Esophagus (tissue), 2 donors: ENCODE data around the gene LYVE1. TPM values are rescaled to one million over a fixed set of nuclear protein-coding genes. Genes with fewer than 3 reads are reported as not detected.

ENCODE experiments used
- H3K27ac ChIP-seq, 2 donors: one replicate each; pipeline ENCODE4 v1.5.1; 2013; ENCODE audit warnings: low read depth in 2 of 2, mild to moderate bottlenecking in 2 of 2, inconsistent platforms in 1 of 2, low read length in 1 of 2, moderate library complexity in 1 of 2
- H3K27me3 ChIP-seq, 2 donors: one replicate each; pipeline ENCODE4 v1.6.1; 2013; ENCODE audit warnings: low read length in 2 of 2, control low read depth in 1 of 2, mild to moderate bottlenecking in 1 of 2; ENCODE audit not compliant: insufficient read depth in 2 of 2, control insufficient read depth in 1 of 2
- H3K36me3 ChIP-seq, 2 donors: one replicate each; pipeline ENCODE4 v1.6.1; 2013; ENCODE audit warnings: low read length in 1 of 2; ENCODE audit not compliant: control insufficient read depth in 2 of 2, insufficient read depth in 2 of 2
- H3K4me1 ChIP-seq, 2 donors: one replicate each; pipeline ENCODE4 v1.6.1; 2013; ENCODE audit warnings: low read length in 1 of 2; ENCODE audit not compliant: control insufficient read depth in 2 of 2, insufficient read depth in 2 of 2
- H3K4me3 ChIP-seq, 2 donors: one replicate each; pipeline ENCODE4 v1.5.1; 2013; ENCODE audit warnings: low read length in 2 of 2, mild to moderate bottlenecking in 2 of 2, low read depth in 1 of 2, moderate library complexity in 1 of 2
- H3K9me3 ChIP-seq, 2 donors: one replicate each; pipeline ENCODE4 v1.6.1; 2013; ENCODE audit warnings: mild to moderate bottlenecking in 2 of 2, low read depth in 1 of 2, low read length in 1 of 2, moderate library complexity in 1 of 2; ENCODE audit not compliant: control insufficient read depth in 2 of 2, insufficient read depth in 1 of 2
- WGBS, 2 donors: extraction: QIAGEN DNeasy Blood & Tissue Kit; methylation state at CpG; one replicate each; pipeline ENCODE4 v1.1.7; 2013; 5-methylcytosine and 5-hydroxymethylcytosine counted together
- polyA plus RNA-seq, 2 donors: library from polyadenylated mRNA; stranded (reverse); fragments of 200-250 nt; gene quantifications; one replicate each; pipeline ENCODE4 v1.2.3, GENCODE V29; 2013
- donor health status: healthy with polysubstance abuse.
- donor health status: Bipolar disorder and iron deficiency.

Gene LYVE1
- polyA plus RNA-seq, 2 donors, result 4.1 to 6.2 TPM

DNA sequence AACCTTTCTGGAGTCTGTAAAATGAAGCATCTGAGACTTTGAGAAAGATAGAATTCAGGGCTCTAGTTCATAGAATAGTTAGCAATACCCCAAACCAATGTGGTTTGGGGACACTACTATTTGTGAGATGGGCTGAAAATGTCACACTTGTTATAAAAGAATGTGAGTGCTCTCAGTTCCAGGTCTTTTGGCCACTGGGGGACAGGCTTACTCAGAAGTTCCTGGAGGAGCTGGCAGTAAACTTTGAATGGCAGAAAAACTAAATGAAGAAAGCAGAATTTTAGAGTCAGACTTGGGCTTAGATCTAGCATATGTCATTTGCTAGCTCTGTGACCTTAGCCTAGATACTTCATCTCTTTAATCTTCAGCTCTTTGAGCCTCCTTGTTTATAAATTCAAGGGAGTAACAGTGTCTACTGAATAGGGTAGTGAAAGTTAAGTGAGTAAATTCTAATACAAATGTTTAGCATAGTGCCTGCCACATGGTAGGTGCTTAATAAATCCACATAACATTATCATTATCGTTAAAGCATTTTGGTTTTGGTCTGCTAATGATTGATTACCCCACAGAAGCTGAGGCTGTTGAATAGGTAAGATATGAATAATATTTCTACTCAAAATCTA, 3.7 kb downstream of the LYVE1 start:
- H3K36me3 ChIP-seq, result no peaks in the 10 kb centered on the region
- H3K27me3 ChIP-seq, result no peaks in the 10 kb centered on the region
- H3K4me3 ChIP-seq, result no peak overlapping the region
- no peaks in the 10 kb centered on the region for H3K9me3 ChIP-seq
- WGBS, 2 donors, result 66 to 70% methylated on average over 1 of the region's 1 CpG
- H3K4me1 ChIP-seq, result no peaks in the 10 kb centered on the region
- H3K27ac ChIP-seq, result no peak overlapping the region

DNA sequence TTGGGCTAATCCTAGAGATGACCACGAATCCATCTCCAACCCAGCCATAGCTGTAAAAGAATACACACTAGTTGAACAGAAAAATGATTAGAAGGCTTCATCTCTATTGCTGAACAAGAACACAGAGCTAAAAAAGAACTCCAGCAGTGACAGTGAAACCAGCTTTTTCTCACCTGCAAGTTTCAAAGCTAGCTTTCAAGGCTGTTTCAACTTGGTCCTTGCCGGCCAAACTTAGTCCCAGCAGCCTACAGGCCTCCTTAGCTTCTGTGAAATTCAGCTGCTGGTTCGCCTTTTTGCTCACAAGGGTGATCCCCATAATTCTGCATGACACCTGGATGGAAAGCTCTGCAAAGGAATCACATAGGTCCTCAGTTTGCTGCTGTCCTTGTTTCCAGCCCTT, 4.4 kb downstream of the LYVE1 start:
- Histone ChIP-seq H3K4me3 (no peak overlapping the region), H3K36me3 (no peaks in the 10 kb centered on the region), H3K9me3 (no peaks in the 10 kb centered on the region), H3K4me1 (no peaks in the 10 kb centered on the region), H3K27ac (no peak overlapping the region), H3K27me3 (no peaks in the 10 kb centered on the region)
- WGBS, 2 donors, result 73 to 87% methylated on average over 3 of the region's 3 CpGs

DNA sequence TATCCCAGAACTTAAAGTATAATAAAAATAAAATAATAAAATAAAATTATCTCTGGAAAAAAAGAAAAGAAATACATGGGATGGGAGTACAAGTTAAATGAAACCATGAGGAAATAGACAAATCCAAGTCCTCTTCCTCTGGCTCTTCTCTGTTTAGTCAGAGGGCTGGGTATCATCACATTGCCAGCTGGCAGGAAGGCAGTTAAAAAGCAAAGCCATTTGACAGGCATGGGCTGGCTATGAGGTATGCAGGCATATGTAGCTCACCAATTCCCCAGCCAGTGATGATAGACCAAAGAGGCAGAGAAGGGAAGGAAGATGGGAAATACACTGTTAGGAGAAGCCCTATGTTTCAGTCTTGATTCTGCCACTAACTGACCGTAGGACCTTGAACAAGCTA, 6.5 kb downstream of the LYVE1 start:
- Histone ChIP-seq H3K9me3 (no peaks in the 10 kb centered on the region), H3K27ac (peak overlapping the region in 1 of 2 donors; percentile 22), H3K4me1 (no peaks in the 10 kb centered on the region), H3K27me3 (no peaks in the 10 kb centered on the region), H3K4me3 (no peak overlapping the region), H3K36me3 (no peaks in the 10 kb centered on the region)
- 92 to 95% methylated on average over 1 of the region's 1 CpG for WGBS, 2 donors

DNA sequence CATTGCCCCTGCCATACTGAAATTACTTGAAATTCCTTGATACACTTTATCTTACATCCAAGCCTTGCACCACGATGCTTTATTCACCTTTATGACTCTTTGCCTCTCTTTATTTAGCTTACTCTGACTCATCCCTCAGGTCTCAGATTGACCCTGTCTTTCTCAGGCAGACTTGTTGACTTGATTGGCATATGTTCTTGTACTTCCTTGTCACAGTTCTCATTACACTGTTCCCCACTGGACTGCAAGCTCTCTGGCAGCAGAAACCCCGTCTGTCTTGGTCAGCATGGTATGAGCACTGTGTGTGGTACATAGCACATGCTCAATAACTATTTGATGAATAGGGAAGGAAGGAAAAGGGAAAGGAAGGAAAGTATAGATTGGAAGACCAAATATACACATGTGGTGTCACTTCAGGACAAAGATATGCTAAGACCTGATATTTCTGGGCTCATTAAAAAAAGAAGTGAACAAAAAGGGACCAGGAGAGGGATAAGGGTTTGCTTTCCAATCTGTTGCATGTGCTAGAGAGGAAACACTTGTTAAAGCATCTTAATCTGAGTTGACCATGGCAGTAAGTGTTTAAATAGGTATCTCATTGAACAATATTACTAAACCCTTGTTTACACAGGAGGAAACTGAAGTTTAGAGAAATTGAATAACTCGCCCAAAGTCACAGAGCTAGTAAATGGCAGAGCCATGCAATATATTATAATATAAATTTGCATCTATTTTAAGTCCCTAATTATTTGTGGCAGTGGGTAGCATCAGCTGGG, 7.2 kb downstream of the LYVE1 start:
- H3K4me3 ChIP-seq, result no peak overlapping the region
- WGBS, 2 donors, result 62 to 64% methylated on average over 3 of the region's 3 CpGs
- H3K27ac ChIP-seq, result peak overlapping the region in 1 of 2 donors; percentile 40
- H3K4me1 ChIP-seq, result no peaks in the 10 kb centered on the region
- H3K27me3 ChIP-seq, result no peaks in the 10 kb centered on the region
- no peaks in the 10 kb centered on the region for H3K36me3 ChIP-seq
- H3K9me3 ChIP-seq, result no peaks in the 10 kb centered on the region

DNA sequence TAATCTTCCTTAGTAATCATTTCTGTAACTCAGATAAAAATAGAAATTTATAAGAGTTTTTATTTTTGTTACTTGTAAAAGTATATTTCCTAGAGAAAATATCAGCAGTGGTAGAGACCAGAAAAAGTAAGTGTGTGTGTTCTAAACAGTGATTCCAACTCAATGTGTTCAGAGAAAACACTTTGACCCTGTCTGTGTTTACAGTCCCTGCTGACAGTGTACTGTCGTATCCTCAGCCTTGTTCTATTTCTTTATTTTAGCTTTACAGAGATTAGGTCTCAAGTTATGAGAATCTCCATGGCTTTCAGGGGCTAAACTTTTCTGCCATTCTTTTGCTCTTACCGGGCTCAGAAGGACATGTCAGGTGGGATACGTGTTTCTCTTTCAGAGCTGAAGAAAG, 10.2 kb downstream of the LYVE1 start:
- H3K4me3 ChIP-seq, result no peak overlapping the region
- H3K27me3 ChIP-seq, result no peaks in the 10 kb centered on the region
- no peak overlapping the region for H3K27ac ChIP-seq
- H3K36me3 ChIP-seq, result no peaks in the 10 kb centered on the region
- no peaks in the 10 kb centered on the region for H3K9me3 ChIP-seq
- H3K4me1 ChIP-seq, result no peaks in the 10 kb centered on the region
- 78 to 84% methylated on average over 3 of the region's 3 CpGs for WGBS, 2 donors

DNA sequence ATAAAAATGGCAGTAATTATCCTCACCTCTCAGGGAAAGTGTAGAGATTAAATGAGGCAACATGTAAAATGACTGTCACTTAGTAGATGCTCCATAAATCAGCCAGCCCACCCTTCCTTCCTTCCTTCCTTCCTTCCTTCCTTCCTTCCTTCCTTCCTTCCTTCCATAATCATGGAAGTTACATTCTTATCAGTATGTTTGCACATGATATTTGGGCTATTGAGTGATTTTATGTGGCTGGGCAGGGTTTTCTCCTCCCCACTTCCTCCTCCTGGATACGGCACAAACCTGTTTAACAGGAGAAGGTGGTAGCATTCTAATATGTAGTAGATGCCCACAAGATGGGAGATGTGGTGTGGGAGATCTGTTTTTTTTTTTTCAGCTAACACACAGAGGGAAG, 11.9 kb downstream of the LYVE1 start:
- WGBS, 2 donors, result 30 to 38% methylated on average over 1 of the region's 1 CpG
- Histone ChIP-seq H3K9me3 (peaks cover 0 to 3% of the 10 kb centered on the region in 2 donors), H3K36me3 (no peaks in the 10 kb centered on the region), H3K4me1 (no peaks in the 10 kb centered on the region), H3K27me3 (no peaks in the 10 kb centered on the region), H3K4me3 (no peak overlapping the region), H3K27ac (no peak overlapping the region)

DNA sequence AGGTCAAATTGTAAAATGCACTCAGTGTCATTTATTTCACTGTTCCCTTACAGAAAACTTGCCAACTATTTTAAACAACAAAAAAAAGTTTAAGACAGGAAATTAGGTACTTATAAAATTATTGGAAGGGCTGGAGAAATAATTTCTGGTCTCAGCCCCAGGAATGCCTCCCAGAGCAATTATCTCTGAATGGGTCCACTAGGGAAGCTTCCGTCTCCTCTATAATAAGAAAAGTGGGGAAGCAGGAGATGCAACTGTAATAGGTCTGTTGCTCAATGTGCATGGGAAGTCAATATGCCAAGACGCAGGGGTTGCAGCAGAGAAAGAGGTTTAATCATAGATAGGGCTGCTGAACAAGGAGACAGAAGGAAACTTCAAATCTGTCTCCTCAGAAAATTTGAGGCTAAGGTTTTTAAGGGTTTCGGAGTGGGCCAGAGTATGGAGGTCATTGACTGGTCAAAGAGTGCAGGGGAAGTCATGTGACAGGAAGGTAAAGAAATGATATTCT, 16.6 kb downstream of the LYVE1 start:
- no peaks in the 10 kb centered on the region for H3K27me3 ChIP-seq
- no peaks in the 10 kb centered on the region for H3K4me1 ChIP-seq
- H3K4me3 ChIP-seq, result no peak overlapping the region
- H3K36me3 ChIP-seq, result no peaks in the 10 kb centered on the region
- H3K9me3 ChIP-seq, result peaks cover 0 to 3% of the 10 kb centered on the region in 2 donors
- WGBS, 2 donors, result 92 to 95% methylated on average over 3 of the region's 3 CpGs
- H3K27ac ChIP-seq, result no peak overlapping the region

DNA sequence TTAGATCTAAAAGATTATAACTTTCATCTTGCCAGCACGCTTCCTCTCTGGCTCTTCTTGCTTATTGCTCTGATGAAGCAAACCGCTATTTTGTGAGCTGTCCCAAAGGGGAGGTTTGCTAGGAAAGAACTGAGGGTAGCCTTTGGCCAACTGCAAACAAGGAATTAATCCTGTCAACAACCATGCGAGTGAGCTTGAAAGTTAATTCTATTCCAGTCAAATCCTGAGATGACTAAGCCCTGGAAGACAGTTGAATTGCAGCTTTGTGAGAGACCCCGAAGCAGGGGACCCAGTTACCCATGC, 17.2 kb downstream of the LYVE1 start:
- no peaks in the 10 kb centered on the region for H3K27me3 ChIP-seq
- WGBS, 2 donors, result 75 to 80% methylated on average over 4 of the region's 4 CpGs
- H3K27ac ChIP-seq, result no peak overlapping the region
- no peak overlapping the region for H3K4me3 ChIP-seq
- no peaks in the 10 kb centered on the region for H3K4me1 ChIP-seq
- peaks cover 0 to 3% of the 10 kb centered on the region in 2 donors for H3K9me3 ChIP-seq
- H3K36me3 ChIP-seq, result no peaks in the 10 kb centered on the region

DNA sequence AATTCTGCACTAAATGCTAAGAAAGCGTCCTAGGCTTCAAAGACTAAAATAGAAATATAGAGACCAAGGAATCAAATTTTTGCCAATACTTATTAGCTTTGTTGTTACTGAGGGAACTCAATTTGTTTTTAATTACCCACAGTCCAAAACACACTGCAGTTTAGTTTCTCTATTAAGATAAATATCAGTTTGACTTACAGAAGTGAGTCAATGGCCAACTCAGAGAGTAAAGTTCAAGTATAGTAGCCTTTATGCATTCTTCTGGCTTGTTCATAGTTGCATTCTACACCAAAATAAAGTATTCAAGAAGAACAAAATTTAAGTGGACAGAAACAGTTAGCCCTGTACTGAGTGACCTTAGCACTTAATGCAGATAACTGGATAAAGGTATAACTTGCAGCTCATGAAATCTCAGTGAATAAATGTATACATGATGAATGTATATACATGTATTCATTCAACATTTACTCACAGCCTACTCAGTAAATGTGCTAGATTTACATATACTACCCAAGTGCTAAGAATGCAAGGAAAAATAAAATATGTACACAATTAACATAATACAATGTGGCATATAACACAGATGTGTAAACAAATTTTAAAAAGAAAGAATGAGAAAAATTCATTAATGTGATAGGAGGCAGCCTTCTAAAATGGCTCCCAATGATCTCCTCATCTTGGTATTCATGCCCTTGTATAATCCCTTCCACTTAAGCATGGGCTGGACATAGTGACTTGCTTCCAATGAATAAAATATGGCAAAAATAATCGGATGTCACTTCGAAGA, 17.8 kb downstream of the LYVE1 start:
- H3K9me3 ChIP-seq, result peaks cover 0 to 3% of the 10 kb centered on the region in 2 donors
- H3K36me3 ChIP-seq, result no peaks in the 10 kb centered on the region
- no peaks in the 10 kb centered on the region for H3K4me1 ChIP-seq
- no peak overlapping the region for H3K27ac ChIP-seq
- no peaks in the 10 kb centered on the region for H3K27me3 ChIP-seq
- H3K4me3 ChIP-seq, result no peak overlapping the region
- WGBS, 2 donors, result 86 to 92% methylated on average over 3 of the region's 3 CpGs
